ENCODE data around the gene DBN1.

The DBN1 gene

DNA sequence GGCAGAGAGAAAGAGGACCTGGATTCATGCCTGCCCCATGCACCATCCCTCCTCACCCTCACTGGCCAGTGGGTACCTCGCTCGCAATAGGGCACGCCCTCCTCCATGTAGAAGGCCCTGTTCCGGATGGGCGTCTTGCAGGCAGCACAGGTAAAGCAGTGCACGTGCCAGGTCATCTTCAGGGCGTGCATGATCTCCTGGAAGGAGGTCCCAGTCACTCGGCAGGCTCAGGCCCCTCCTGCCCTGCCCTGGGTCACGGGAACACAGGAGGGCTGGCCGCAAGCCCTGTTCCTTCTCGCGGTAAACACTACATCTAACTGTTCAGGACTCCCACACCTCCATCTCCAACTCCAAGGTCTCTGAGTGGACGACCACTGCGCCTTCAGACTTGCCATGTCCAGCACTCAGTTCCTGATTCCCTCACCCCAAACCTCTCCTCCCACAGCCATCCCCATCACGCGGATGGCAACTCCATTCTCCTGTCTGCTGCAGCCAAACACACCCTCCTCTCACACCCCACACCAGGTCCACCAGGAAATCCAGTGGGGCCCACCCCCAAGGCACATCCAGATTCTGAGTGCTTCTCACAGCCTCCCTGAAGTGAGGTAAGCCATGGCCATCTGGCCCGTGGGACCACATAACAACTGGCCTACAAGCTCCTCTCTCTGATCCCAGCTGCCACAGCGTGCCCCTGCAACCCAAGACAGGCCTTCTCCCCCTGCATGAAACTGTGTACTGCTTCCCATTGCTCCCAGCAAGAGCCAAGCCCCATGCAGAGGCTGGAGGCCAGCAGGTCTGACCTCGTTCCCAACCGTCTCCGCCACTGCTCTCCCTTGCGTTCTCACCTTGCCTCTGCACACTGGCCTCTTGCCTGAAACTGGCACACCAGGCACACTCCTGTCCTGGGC lies 10.8 kb upstream of the DBN1 start:
- H3K14ac ChIP-seq (ENCODE audit: low read length), result no peak overlapping the region
- no peak overlapping the region for H2BK5ac ChIP-seq (ENCODE audit: low read depth, low read length, poor library complexity)
- no peak overlapping the region for H2AFZ ChIP-seq (ENCODE audit: insufficient read depth, low read length, poor library complexity)
- H3K4me3 ChIP-seq (ENCODE audit: low read depth, low read length), result no peak overlapping the region
- no peak overlapping the region for H2BK120ac ChIP-seq (ENCODE audit: insufficient read depth, low read length, poor library complexity)
- H4K8ac ChIP-seq (ENCODE audit: low read depth, low read length), result peak overlapping the region; percentile 14
- H3K23ac ChIP-seq (ENCODE audit: low read length), result no peak overlapping the region
- peak overlapping the region; percentile 12 for H4K12ac ChIP-seq (ENCODE audit: low read depth, low read length)
- H3K9ac ChIP-seq (ENCODE audit: low read length), result no peak overlapping the region
- H2AK5ac ChIP-seq (ENCODE audit: low read length), result no peak overlapping the region
- H3K18ac ChIP-seq (ENCODE audit: low read length), result no peak overlapping the region
- no peaks in the 10 kb centered on the region for H3K79me1 ChIP-seq (ENCODE audit: low read length)
- H4K91ac ChIP-seq (ENCODE audit: low read depth, low read length), result no peak overlapping the region
- H3K4me2 ChIP-seq (ENCODE audit: low read length), result no peak overlapping the region
- H3K27me3 ChIP-seq (ENCODE audit: insufficient read depth, low read length), result no peaks in the 10 kb centered on the region
- peaks cover 70 to 75% of the 10 kb centered on the region in 2 experiments for H3K36me3 ChIP-seq (ENCODE audit: control insufficient read depth in 1 of 2, insufficient read depth in 2 of 2, low read length in 2 of 2)
- DNase-seq, result no peak
- H3K4ac ChIP-seq (ENCODE audit: low read depth, low read length), result no peak overlapping the region
- no peaks in the 10 kb centered on the region for H3K79me2 ChIP-seq (ENCODE audit: control insufficient read depth, insufficient read depth, low read length, poor library complexity)
- H3K27ac ChIP-seq (ENCODE audit: low read depth, low read length), result no peak overlapping the region
- no peak overlapping the region for H2BK12ac ChIP-seq (ENCODE audit: low read length)
- no CpG with 5 or more reads among the region's 22 CpGs for WGBS (ENCODE audit: extremely low coverage, insufficient coverage, insufficient read length)
- peaks cover 0 to 3% of the 10 kb centered on the region in 2 experiments for H3K4me1 ChIP-seq (ENCODE audit: control insufficient read depth in 1 of 2, insufficient read depth in 2 of 2, low read length in 2 of 2)
- no peaks in the 10 kb centered on the region for H3K9me3 ChIP-seq (ENCODE audit: insufficient read depth, low read depth, low read length)

DNA sequence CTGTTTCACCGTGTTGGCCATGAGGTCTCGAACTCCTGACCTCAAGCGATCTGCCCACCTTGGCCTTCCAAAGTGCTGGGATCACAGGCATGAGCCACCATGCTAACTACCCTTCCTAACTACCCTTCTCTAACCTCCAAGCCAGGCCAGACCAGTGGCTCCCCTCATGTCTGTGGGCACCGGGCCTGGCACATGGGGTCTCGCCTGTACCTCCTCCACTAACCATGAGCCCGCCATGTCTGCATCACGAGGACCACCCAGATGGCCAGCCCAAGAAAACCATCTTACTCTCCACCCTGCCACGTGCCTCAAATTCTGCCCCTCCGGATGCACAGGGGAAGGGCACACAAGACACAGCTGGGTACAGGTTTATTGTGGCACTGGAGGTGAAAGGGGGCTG lies 9.6 kb upstream of the DBN1 start:
- H3K18ac ChIP-seq (ENCODE audit: low read length), result no peak overlapping the region
- peaks cover 58 to 65% of the 10 kb centered on the region in 2 experiments for H3K36me3 ChIP-seq (ENCODE audit: control insufficient read depth in 1 of 2, insufficient read depth in 2 of 2, low read length in 2 of 2)
- no peak overlapping the region for H4K8ac ChIP-seq (ENCODE audit: low read depth, low read length)
- WGBS (ENCODE audit: extremely low coverage, insufficient coverage, insufficient read length), result no CpG with 5 or more reads among the region's 9 CpGs
- no peaks in the 10 kb centered on the region for H3K9me3 ChIP-seq (ENCODE audit: insufficient read depth, low read depth, low read length)
- H3K9ac ChIP-seq (ENCODE audit: low read length), result no peak overlapping the region
- H4K12ac ChIP-seq (ENCODE audit: low read depth, low read length), result peak overlapping the region; percentile 48
- no peaks in the 10 kb centered on the region for H3K27me3 ChIP-seq (ENCODE audit: insufficient read depth, low read length)
- no peak overlapping the region for H4K91ac ChIP-seq (ENCODE audit: low read depth, low read length)
- H2AK5ac ChIP-seq (ENCODE audit: low read length), result no peak overlapping the region
- H2BK12ac ChIP-seq (ENCODE audit: low read length), result no peak overlapping the region
- no peak overlapping the region for H2AFZ ChIP-seq (ENCODE audit: insufficient read depth, low read length, poor library complexity)
- H3K79me1 ChIP-seq (ENCODE audit: low read length), result no peaks in the 10 kb centered on the region
- no peak overlapping the region for H2BK120ac ChIP-seq (ENCODE audit: insufficient read depth, low read length, poor library complexity)
- H3K4me2 ChIP-seq (ENCODE audit: low read length), result no peak overlapping the region
- no peak overlapping the region for H3K4me3 ChIP-seq (ENCODE audit: low read depth, low read length)
- H3K14ac ChIP-seq (ENCODE audit: low read length), result no peak overlapping the region
- peaks cover 0 to 4% of the 10 kb centered on the region in 2 experiments for H3K4me1 ChIP-seq (ENCODE audit: control insufficient read depth in 1 of 2, insufficient read depth in 2 of 2, low read length in 2 of 2)
- no peak overlapping the region for H3K27ac ChIP-seq (ENCODE audit: low read depth, low read length)
- DNase-seq, result no peak
- H2BK5ac ChIP-seq (ENCODE audit: low read depth, low read length, poor library complexity), result no peak overlapping the region
- no peaks in the 10 kb centered on the region for H3K79me2 ChIP-seq (ENCODE audit: control insufficient read depth, insufficient read depth, low read length, poor library complexity)
- H3K4ac ChIP-seq (ENCODE audit: low read depth, low read length), result no peak overlapping the region
- H3K23ac ChIP-seq (ENCODE audit: low read length), result no peak overlapping the region

DNA sequence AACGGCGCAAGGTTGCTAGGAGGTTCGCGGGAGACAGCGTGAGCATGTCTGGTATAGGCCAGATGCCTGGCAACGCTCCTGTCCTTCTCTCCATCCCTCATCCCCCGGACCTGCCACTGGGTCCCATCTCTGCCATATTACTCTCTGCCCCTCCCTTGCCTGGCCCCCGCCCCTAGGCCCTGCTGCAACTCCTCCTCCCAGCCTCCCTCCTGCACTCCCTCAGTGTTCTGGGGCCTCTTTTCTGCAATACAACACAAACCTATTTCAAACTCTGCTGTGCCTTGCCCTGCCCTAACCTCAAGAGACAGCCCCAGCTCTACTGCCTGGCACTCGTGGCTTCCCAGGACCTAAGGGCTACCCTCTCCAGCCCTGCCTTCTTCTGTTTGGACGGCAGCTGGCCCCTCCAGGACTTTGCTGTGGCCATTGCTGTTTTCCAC lies 8.9 kb upstream of the DBN1 start:
- no peak overlapping the region for H3K4me2 ChIP-seq (ENCODE audit: low read length)
- no peak overlapping the region for H2BK5ac ChIP-seq (ENCODE audit: low read depth, low read length, poor library complexity)
- no peak overlapping the region for H3K18ac ChIP-seq (ENCODE audit: low read length)
- H4K8ac ChIP-seq (ENCODE audit: low read depth, low read length), result no peak overlapping the region
- peaks cover 51 to 59% of the 10 kb centered on the region in 2 experiments for H3K36me3 ChIP-seq (ENCODE audit: control insufficient read depth in 1 of 2, insufficient read depth in 2 of 2, low read length in 2 of 2)
- no peak overlapping the region for H3K14ac ChIP-seq (ENCODE audit: low read length)
- DNase-seq, result no peak
- H2BK12ac ChIP-seq (ENCODE audit: low read length), result no peak overlapping the region
- no peak overlapping the region for H3K23ac ChIP-seq (ENCODE audit: low read length)
- H3K27ac ChIP-seq (ENCODE audit: low read depth, low read length), result no peak overlapping the region
- H2AFZ ChIP-seq (ENCODE audit: insufficient read depth, low read length, poor library complexity), result no peak overlapping the region
- H3K79me1 ChIP-seq (ENCODE audit: low read length), result no peaks in the 10 kb centered on the region
- no peaks in the 10 kb centered on the region for H3K9me3 ChIP-seq (ENCODE audit: insufficient read depth, low read depth, low read length)
- H3K9ac ChIP-seq (ENCODE audit: low read length), result no peak overlapping the region
- H4K12ac ChIP-seq (ENCODE audit: low read depth, low read length), result no peak overlapping the region
- WGBS (ENCODE audit: extremely low coverage, insufficient coverage, insufficient read length), result no CpG with 5 or more reads among the region's 10 CpGs
- H3K4me3 ChIP-seq (ENCODE audit: low read depth, low read length), result no peak overlapping the region
- no peak overlapping the region for H3K4ac ChIP-seq (ENCODE audit: low read depth, low read length)
- peaks cover 0 to 4% of the 10 kb centered on the region in 2 experiments for H3K4me1 ChIP-seq (ENCODE audit: control insufficient read depth in 1 of 2, insufficient read depth in 2 of 2, low read length in 2 of 2)
- no peak overlapping the region for H2AK5ac ChIP-seq (ENCODE audit: low read length)
- no peak overlapping the region for H4K91ac ChIP-seq (ENCODE audit: low read depth, low read length)
- no peaks in the 10 kb centered on the region for H3K79me2 ChIP-seq (ENCODE audit: control insufficient read depth, insufficient read depth, low read length, poor library complexity)
- H3K27me3 ChIP-seq (ENCODE audit: insufficient read depth, low read length), result no peaks in the 10 kb centered on the region
- H2BK120ac ChIP-seq (ENCODE audit: insufficient read depth, low read length, poor library complexity), result no peak overlapping the region

DNA sequence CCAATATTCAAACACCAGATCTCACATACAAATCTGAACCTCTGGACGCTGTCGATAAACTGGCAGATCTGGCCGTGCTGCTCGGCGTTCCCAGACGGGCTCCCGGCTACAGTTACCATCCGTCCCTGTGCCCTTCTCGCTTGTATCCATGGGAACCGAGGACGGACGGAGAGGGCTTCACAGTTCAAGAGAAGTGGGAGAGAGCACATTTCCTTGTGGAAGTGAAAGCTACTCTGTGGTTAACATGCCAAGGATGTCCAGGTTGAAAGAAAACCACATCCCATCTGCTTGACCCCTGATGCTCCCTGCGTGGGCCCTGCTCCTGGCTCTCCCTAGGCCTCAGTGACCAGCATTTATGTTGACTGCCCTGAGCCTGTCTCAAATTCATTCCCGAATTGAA lies 6.3 kb upstream of the DBN1 start:
- no peak overlapping the region for H3K4ac ChIP-seq (ENCODE audit: low read depth, low read length)
- no peak for DNase-seq
- H2BK5ac ChIP-seq (ENCODE audit: low read depth, low read length, poor library complexity), result no peak overlapping the region
- H3K9me3 ChIP-seq (ENCODE audit: insufficient read depth, low read depth, low read length), result no peaks in the 10 kb centered on the region
- H2BK12ac ChIP-seq (ENCODE audit: low read length), result no peak overlapping the region
- no peak overlapping the region for H2BK120ac ChIP-seq (ENCODE audit: insufficient read depth, low read length, poor library complexity)
- H3K18ac ChIP-seq (ENCODE audit: low read length), result no peak overlapping the region
- peaks cover 29 to 38% of the 10 kb centered on the region in 2 experiments for H3K36me3 ChIP-seq (ENCODE audit: control insufficient read depth in 1 of 2, insufficient read depth in 2 of 2, low read length in 2 of 2)
- H3K14ac ChIP-seq (ENCODE audit: low read length), result no peak overlapping the region
- H3K27me3 ChIP-seq (ENCODE audit: insufficient read depth, low read length), result no peaks in the 10 kb centered on the region
- H3K79me1 ChIP-seq (ENCODE audit: low read length), result no peaks in the 10 kb centered on the region
- no peak overlapping the region for H3K4me3 ChIP-seq (ENCODE audit: low read depth, low read length)
- H3K27ac ChIP-seq (ENCODE audit: low read depth, low read length), result no peak overlapping the region
- H4K12ac ChIP-seq (ENCODE audit: low read depth, low read length), result no peak overlapping the region
- H3K4me1 ChIP-seq (ENCODE audit: control insufficient read depth in 1 of 2, insufficient read depth in 2 of 2, low read length in 2 of 2), result peaks cover 0 to 4% of the 10 kb centered on the region in 2 experiments
- no peak overlapping the region for H4K8ac ChIP-seq (ENCODE audit: low read depth, low read length)
- H4K91ac ChIP-seq (ENCODE audit: low read depth, low read length), result no peak overlapping the region
- no CpG with 5 or more reads among the region's 14 CpGs for WGBS (ENCODE audit: extremely low coverage, insufficient coverage, insufficient read length)
- no peak overlapping the region for H3K4me2 ChIP-seq (ENCODE audit: low read length)
- no peak overlapping the region for H3K9ac ChIP-seq (ENCODE audit: low read length)
- H2AFZ ChIP-seq (ENCODE audit: insufficient read depth, low read length, poor library complexity), result no peak overlapping the region
- no peak overlapping the region for H3K23ac ChIP-seq (ENCODE audit: low read length)
- no peak overlapping the region for H2AK5ac ChIP-seq (ENCODE audit: low read length)
- H3K79me2 ChIP-seq (ENCODE audit: control insufficient read depth, insufficient read depth, low read length, poor library complexity), result no peaks in the 10 kb centered on the region
